Measurements from ENCODE around the gene FAM107B. TPM values are rescaled to one million over a fixed set of nuclear protein-coding genes. Genes with fewer than 3 reads are reported as not detected.

Gene FAM107B
- total RNA-seq, 1 donor from 2014 or later: 82.2 TPM

DNA sequence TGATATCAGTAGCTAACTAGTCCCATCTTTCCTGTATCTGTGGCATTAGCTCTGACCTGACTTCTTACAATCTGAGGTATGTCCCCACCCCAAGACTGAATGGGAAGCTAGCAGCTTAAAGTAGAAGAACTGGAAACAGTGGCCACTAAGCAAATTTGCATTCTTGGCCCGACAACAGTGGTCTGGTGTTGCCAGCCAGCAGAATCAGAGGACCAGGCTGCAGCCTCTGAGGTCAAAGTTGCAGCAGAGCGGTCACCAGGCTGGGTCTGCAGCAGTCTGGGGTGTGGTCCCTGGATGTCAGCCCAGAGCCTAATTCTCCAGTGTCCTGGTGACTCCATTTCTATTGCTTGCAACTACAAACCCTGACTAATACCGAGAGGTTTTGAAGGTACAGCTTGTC, 26.3 kb downstream of the FAM107B start:
- Mint-ChIP-seq H3K27me3 (peaks cover 5% of the 10 kb centered on the region), H3K4me1 (ENCODE audit: low read depth) (peaks cover 8% of the 10 kb centered on the region), H3K4me3 (ENCODE audit: low read depth) (no peak overlapping the region), H3K27ac (no peak overlapping the region), H3K36me3 (ENCODE audit: insufficient read depth) (no peaks in the 10 kb centered on the region), H3K9me3 (ENCODE audit: low read depth) (peaks cover 17% of the 10 kb centered on the region)
- TF ChIP-seq, protein P1, sequence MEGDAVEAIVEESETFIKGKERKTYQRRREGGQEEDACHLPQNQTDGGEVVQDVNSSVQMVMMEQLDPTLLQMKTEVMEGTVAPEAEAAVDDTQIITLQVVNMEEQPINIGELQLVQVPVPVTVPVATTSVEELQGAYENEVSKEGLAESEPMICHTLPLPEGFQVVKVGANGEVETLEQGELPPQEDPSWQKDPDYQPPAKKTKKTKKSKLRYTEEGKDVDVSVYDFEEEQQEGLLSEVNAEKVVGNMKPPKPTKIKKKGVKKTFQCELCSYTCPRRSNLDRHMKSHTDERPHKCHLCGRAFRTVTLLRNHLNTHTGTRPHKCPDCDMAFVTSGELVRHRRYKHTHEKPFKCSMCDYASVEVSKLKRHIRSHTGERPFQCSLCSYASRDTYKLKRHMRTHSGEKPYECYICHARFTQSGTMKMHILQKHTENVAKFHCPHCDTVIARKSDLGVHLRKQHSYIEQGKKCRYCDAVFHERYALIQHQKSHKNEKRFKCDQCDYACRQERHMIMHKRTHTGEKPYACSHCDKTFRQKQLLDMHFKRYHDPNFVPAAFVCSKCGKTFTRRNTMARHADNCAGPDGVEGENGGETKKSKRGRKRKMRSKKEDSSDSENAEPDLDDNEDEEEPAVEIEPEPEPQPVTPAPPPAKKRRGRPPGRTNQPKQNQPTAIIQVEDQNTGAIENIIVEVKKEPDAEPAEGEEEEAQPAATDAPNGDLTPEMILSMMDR (IDR thresholded peaks at IDR 0.05; ENCODE audit: unreplicated experiment): no peak
- DNase-seq (ENCODE audit: low spot score, unreplicated experiment): no peak

DNA sequence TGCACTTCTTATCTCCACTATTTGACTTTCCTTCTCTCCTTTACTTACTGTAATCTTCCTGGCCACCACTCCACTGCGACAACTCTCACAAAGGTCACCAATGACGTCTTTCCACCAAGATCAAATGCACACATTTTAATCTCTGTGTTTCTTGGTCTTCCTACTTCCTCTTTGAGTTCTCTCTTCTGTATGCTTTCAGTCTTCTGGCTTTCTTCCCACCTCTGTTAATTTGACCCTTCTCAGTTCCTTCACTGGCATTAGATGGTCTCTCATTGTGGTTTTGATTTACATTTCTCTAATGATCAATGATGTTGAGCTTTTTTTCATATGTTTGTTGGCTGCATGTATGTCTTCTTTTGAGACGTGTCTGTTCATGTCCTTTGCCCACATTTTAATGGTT, 31.9 kb downstream of the FAM107B start:
- Mint-ChIP-seq H3K4me1 (ENCODE audit: low read depth) (peaks cover 4% of the 10 kb centered on the region), H3K27me3 (no peaks in the 10 kb centered on the region), H3K27ac (no peak overlapping the region), H3K4me3 (ENCODE audit: low read depth) (no peak overlapping the region), H3K9me3 (ENCODE audit: low read depth) (peaks cover 25% of the 10 kb centered on the region), H3K36me3 (ENCODE audit: insufficient read depth) (no peaks in the 10 kb centered on the region)
- TF ChIP-seq, protein P1 (IDR thresholded peaks at IDR 0.05; ENCODE audit: unreplicated experiment): no peak
- DNase-seq (ENCODE audit: low spot score, unreplicated experiment): no peak

DNA sequence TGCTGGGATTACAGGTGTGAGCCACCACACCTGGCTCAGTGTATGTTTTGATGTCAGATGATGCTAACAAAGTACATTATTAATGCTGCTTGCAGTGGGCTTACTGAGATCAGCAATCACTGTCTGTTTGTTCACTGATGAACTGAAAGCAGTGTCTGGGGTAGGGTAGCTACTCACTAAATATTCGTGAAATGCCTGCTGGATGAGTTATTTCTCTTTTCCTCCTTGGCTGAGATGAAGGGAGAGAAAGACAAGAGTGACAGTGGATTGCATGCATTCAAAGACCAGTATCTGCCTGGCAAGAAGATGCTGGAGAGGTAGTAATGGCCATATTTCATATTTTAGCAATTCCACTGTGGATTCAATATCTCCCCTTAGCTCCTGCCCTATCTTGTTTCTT, 32.3 kb downstream of the FAM107B start:
- H3K9me3 Mint-ChIP-seq (ENCODE audit: low read depth): peaks cover 25% of the 10 kb centered on the region
- TF ChIP-seq, protein P1 (IDR thresholded peaks at IDR 0.05; ENCODE audit: unreplicated experiment): no peak
- no peak for DNase-seq (ENCODE audit: low spot score, unreplicated experiment)
- no peak overlapping the region for H3K27ac Mint-ChIP-seq
- no peaks in the 10 kb centered on the region for H3K27me3 Mint-ChIP-seq
- peaks cover 6% of the 10 kb centered on the region for H3K4me1 Mint-ChIP-seq (ENCODE audit: low read depth)
- H3K4me3 Mint-ChIP-seq (ENCODE audit: low read depth): no peak overlapping the region
- no peaks in the 10 kb centered on the region for H3K36me3 Mint-ChIP-seq (ENCODE audit: insufficient read depth)

DNA sequence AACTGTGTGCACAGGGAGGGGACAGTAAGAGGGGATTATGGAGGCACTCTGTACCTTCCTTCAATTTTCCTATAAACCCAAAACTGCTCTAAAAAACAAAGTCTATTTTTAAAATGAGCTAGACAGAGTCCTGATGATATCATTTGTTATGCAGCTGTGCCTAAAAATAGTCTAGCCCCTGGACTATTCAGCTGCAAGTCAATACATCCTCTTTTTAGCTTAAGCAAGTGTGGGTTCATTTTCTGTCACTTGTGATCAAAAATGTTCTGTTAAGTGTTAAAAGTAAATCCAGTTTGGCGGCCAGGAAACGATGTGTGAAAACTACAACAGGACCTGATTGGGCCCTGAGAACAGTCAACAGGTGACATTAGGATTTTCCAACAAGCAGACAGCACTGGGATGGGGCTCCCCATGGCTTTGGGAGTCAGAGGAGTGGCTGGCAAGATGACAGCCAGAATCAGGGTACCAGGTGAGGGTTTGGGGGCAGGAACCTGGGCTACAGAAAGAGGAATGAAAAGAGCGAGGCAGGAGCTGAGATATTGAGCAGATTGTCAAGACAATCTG, 33.9 kb downstream of the FAM107B start:
- TF ChIP-seq, protein P1 (IDR thresholded peaks at IDR 0.05; ENCODE audit: unreplicated experiment): no peak
- Mint-ChIP-seq H3K36me3 (ENCODE audit: insufficient read depth) (no peaks in the 10 kb centered on the region), H3K4me3 (ENCODE audit: low read depth) (no peak overlapping the region), H3K27ac (no peak overlapping the region), H3K4me1 (ENCODE audit: low read depth) (peaks cover 17% of the 10 kb centered on the region), H3K9me3 (ENCODE audit: low read depth) (peaks cover 25% of the 10 kb centered on the region), H3K27me3 (no peaks in the 10 kb centered on the region)
- no peak for DNase-seq (ENCODE audit: low spot score, unreplicated experiment)

DNA sequence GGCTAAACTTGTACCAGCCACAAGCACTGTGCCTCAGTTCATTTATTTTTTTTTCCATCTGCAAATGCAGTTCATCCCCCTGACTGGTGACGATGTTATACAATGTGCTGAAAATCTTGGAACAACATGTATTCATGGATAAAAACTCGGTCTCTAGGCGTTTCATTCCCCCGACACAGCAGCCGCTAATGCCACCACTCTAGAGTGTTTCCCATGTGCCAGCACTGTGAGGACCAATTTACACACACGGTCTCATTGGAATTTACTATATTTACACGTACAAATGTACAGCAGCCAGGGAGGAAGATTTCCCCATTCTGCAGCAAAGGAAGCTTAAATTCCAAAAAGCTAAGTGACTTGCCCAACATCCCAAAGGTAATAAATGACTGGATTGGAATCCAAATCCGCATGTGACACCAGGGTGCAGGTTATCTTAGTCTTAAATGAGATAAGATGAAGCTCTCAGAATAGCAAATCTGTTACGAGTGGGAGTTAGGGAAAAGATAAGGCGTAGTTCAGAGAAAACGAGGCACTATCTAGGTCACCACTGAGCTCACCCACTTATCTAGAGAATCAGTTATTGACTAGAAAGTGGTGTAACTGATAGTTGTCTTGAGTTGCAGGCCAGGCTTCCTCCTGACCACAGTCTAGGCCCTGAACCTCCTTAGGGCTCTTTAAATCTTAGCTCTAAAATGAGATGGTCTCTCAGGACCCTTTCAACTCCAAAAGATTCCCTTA, 36.7 kb downstream of the FAM107B start:
- Mint-ChIP-seq H3K9me3 (ENCODE audit: low read depth) (peaks cover 8% of the 10 kb centered on the region), H3K4me3 (ENCODE audit: low read depth) (no peak overlapping the region), H3K27ac (no peak overlapping the region), H3K27me3 (no peaks in the 10 kb centered on the region), H3K4me1 (ENCODE audit: low read depth) (peaks cover 18% of the 10 kb centered on the region), H3K36me3 (ENCODE audit: insufficient read depth) (no peaks in the 10 kb centered on the region)
- TF ChIP-seq, protein P1 (IDR thresholded peaks at IDR 0.05; ENCODE audit: unreplicated experiment): no peak
- DNase-seq (ENCODE audit: low spot score, unreplicated experiment): no peak
